ENCODE data around the gene NMRAL1. TPM values are rescaled to one million over a fixed set of nuclear protein-coding genes. Genes with fewer than 3 reads are reported as not detected.

The NMRAL1 gene
- total RNA-seq, 1 donor from 2014 or later = 35.3 TPM

DNA sequence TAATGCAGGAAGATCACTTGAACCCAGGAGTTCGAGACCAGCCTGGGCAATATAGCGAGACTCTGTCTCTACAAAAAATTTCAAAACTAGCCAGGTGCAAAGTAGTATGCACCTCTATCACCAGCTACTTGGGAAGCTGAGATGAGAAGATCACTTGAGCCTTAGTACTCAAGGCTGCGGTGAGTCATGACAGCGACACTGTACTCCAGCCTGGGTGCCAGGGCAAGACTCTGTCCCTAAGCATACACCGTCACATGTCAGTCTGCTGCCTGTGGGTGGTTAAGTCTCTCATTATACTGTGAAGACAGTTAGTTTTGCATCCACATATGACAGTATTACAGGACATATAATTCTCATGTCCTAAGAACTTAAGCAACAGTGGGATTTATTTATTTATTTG lies 21.8 kb downstream of the NMRAL1 start:
- H3K4me1 Mint-ChIP-seq (ENCODE audit: unreplicated experiment) = no peaks in the 10 kb centered on the region
- H3K4me3 Mint-ChIP-seq (ENCODE audit: unreplicated experiment) = no peak overlapping the region
- peaks cover 21% of the 10 kb centered on the region for H3K36me3 Mint-ChIP-seq (ENCODE audit: low read depth, unreplicated experiment)
- no peak overlapping the region for H3K27ac Mint-ChIP-seq (ENCODE audit: unreplicated experiment)
- no peak for DNase-seq (ENCODE audit: low spot score)
- no peaks in the 10 kb centered on the region for H3K27me3 Mint-ChIP-seq (ENCODE audit: unreplicated experiment)
- TF ChIP-seq, protein P1, sequence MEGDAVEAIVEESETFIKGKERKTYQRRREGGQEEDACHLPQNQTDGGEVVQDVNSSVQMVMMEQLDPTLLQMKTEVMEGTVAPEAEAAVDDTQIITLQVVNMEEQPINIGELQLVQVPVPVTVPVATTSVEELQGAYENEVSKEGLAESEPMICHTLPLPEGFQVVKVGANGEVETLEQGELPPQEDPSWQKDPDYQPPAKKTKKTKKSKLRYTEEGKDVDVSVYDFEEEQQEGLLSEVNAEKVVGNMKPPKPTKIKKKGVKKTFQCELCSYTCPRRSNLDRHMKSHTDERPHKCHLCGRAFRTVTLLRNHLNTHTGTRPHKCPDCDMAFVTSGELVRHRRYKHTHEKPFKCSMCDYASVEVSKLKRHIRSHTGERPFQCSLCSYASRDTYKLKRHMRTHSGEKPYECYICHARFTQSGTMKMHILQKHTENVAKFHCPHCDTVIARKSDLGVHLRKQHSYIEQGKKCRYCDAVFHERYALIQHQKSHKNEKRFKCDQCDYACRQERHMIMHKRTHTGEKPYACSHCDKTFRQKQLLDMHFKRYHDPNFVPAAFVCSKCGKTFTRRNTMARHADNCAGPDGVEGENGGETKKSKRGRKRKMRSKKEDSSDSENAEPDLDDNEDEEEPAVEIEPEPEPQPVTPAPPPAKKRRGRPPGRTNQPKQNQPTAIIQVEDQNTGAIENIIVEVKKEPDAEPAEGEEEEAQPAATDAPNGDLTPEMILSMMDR (IDR thresholded peaks at IDR 0.05; ENCODE audit: unreplicated experiment) = no peak
- no peaks in the 10 kb centered on the region for H3K9me3 Mint-ChIP-seq (ENCODE audit: unreplicated experiment)

GRCh38 chr16:4450931-4451519 lies 23.4 kb downstream of the NMRAL1 start:
- DNase-seq (ENCODE audit: low spot score) = no peak
- H3K9me3 Mint-ChIP-seq (ENCODE audit: unreplicated experiment) = no peaks in the 10 kb centered on the region
- peaks cover 28% of the 10 kb centered on the region for H3K36me3 Mint-ChIP-seq (ENCODE audit: low read depth, unreplicated experiment)
- H3K4me1 Mint-ChIP-seq (ENCODE audit: unreplicated experiment) = no peaks in the 10 kb centered on the region
- TF ChIP-seq, protein P1 (IDR thresholded peaks at IDR 0.05; ENCODE audit: unreplicated experiment) = no peak
- H3K27ac Mint-ChIP-seq (ENCODE audit: unreplicated experiment) = no peak overlapping the region
- peaks cover 2% of the 10 kb centered on the region for H3K27me3 Mint-ChIP-seq (ENCODE audit: unreplicated experiment)
- H3K4me3 Mint-ChIP-seq (ENCODE audit: unreplicated experiment) = no peak overlapping the region

DNA sequence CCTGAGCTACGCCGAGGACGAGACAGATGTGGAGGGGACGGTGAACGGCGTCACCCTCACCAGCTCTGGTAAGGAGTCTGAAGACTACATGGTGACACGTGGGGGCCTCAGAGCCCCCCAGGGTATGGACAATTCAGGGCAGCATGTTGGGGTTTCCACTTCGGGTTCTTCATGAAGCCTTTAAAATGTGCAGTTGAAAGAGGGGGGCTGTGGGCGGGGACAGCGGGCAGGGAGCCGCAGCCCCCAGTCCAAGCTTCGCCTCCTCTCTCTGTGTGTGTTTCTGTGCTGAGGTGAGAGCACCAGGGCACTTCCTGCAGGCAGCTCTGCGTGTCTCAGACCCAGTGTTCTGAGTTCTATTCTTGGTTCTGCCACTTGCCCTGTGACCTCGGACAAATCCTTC lies 24.0 kb downstream of the NMRAL1 start:
- no peak for DNase-seq (ENCODE audit: low spot score)
- TF ChIP-seq, protein P1 (IDR thresholded peaks at IDR 0.05; ENCODE audit: unreplicated experiment) = no peak
- Mint-ChIP-seq H3K36me3 (ENCODE audit: low read depth, unreplicated experiment) (peaks cover 26% of the 10 kb centered on the region), H3K27ac (ENCODE audit: unreplicated experiment) (no peak overlapping the region), H3K4me1 (ENCODE audit: unreplicated experiment) (no peaks in the 10 kb centered on the region), H3K9me3 (ENCODE audit: unreplicated experiment) (no peaks in the 10 kb centered on the region), H3K27me3 (ENCODE audit: unreplicated experiment) (peaks cover 2% of the 10 kb centered on the region), H3K4me3 (ENCODE audit: unreplicated experiment) (no peak overlapping the region)

- no peaks in the 10 kb centered on the region for H3K9me3 Mint-ChIP-seq (ENCODE audit: unreplicated experiment)
- TF ChIP-seq, protein P1 (IDR thresholded peaks at IDR 0.05; ENCODE audit: unreplicated experiment) = no peak
- H3K4me1 Mint-ChIP-seq (ENCODE audit: unreplicated experiment) = no peaks in the 10 kb centered on the region
- no peak overlapping the region for H3K27ac Mint-ChIP-seq (ENCODE audit: unreplicated experiment)
- peaks cover 2% of the 10 kb centered on the region for H3K27me3 Mint-ChIP-seq (ENCODE audit: unreplicated experiment)
- peak overlapping the region; percentile 28 for H3K4me3 Mint-ChIP-seq (ENCODE audit: unreplicated experiment)
- peaks cover 45% of the 10 kb centered on the region for H3K36me3 Mint-ChIP-seq (ENCODE audit: low read depth, unreplicated experiment)
- DNase-seq (ENCODE audit: low spot score) = no peak
These were observed 30.4 kb downstream of the NMRAL1 start for GRCh38 chr16:4443986-4444385.

GRCh38 chr16:4443271-4443670 lies 31.2 kb downstream of the NMRAL1 start:
- H3K27ac Mint-ChIP-seq (ENCODE audit: unreplicated experiment) = no peak overlapping the region
- peaks cover 2% of the 10 kb centered on the region for H3K27me3 Mint-ChIP-seq (ENCODE audit: unreplicated experiment)
- no peaks in the 10 kb centered on the region for H3K9me3 Mint-ChIP-seq (ENCODE audit: unreplicated experiment)
- TF ChIP-seq, protein P1 (IDR thresholded peaks at IDR 0.05; ENCODE audit: unreplicated experiment) = no peak
- no peaks in the 10 kb centered on the region for H3K4me1 Mint-ChIP-seq (ENCODE audit: unreplicated experiment)
- H3K36me3 Mint-ChIP-seq (ENCODE audit: low read depth, unreplicated experiment) = peaks cover 45% of the 10 kb centered on the region
- no peak for DNase-seq (ENCODE audit: low spot score)
- H3K4me3 Mint-ChIP-seq (ENCODE audit: unreplicated experiment) = peak overlapping the region; percentile 56

Data from endothelial cell (in vitro differentiated cells).